Thoracic aorta (tissue), 2 donors: ENCODE results near the gene KCNA4. TPM values are rescaled to one million over a fixed set of nuclear protein-coding genes. Genes with fewer than 3 reads are reported as not detected.
"Not testable (repeated sequence)": the region's sequence is repeated elsewhere in the genome, so short reads cannot be mapped to it uniquely, and the experiment has no call there.

Experiments used
- ATAC-seq: fragments of 150-250 bp; one replicate; pipeline ENCODE4 v1.8.0; 2017; ENCODE audit warnings: low read depth; ENCODE audit not compliant: insufficient number of reproducible peaks, low FRiP score
- DNase-seq: peaks from one replicate; pipeline ENCODE4 v3.0.0-alpha.2; 2020; ENCODE audit warnings: low spot score
- H3K27ac ChIP-seq, 2 donors: fragments of 200-600 bp; sonication (generic); 1 replicate in 1 of 2; 2 replicates in 1 of 2; pipeline ENCODE4 v1.5.1; 2016; ENCODE audit warnings: mild to moderate bottlenecking in 2 of 2, moderate library complexity in 2 of 2
- H3K27me3 ChIP-seq: fragments of 200-600 bp; sonication (generic); replicated peaks from 2 replicates; pipeline ENCODE4 v1.6.0; 2016; ENCODE audit warnings: mild to moderate bottlenecking; ENCODE audit not compliant: insufficient read depth
- H3K36me3 ChIP-seq: fragments of 200-600 bp; sonication (generic); one replicate; pipeline ENCODE4 v1.5.1; 2016
- H3K4me1 ChIP-seq, 2 donors: fragments of 200-600 bp; sonication (generic); 1 replicate in 1 of 2; 2 replicates in 1 of 2; pipeline versions ENCODE4 v1.5.1 to v1.6.0; 2016; ENCODE audit warnings: low read depth in 2 of 2, mild to moderate bottlenecking in 1 of 2; ENCODE audit not compliant: control insufficient read depth in 1 of 2
- H3K4me3 ChIP-seq: fragments of 200-600 bp; sonication (generic); 2 replicates; pipeline ENCODE4 v1.5.1; 2016; ENCODE audit warnings: mild to moderate bottlenecking
- H3K9me3 ChIP-seq: fragments of 200-600 bp; sonication (generic); 2 replicates; pipeline ENCODE4 v1.5.1; 2016
- total RNA-seq, 2 donors: library from RNA; depleted of rRNA; stranded (reverse); fragments of >200 nt; gene quantifications; one replicate each; pipeline versions ENCODE4 v1.1.0 to v1.2.3, GENCODE V29; 2016
- TF ChIP-seq, protein P1 (sequence below): fragments of 200-600 bp; sonication (generic); IDR thresholded peaks from one replicate; pipeline ENCODE4 v1.5.1; 2019; ENCODE audit warnings: antibody characterized with exemption

Gene KCNA4
- total RNA-seq, 2 donors from 2014 or later: 0.21 TPM; not detected in 1

DNA sequence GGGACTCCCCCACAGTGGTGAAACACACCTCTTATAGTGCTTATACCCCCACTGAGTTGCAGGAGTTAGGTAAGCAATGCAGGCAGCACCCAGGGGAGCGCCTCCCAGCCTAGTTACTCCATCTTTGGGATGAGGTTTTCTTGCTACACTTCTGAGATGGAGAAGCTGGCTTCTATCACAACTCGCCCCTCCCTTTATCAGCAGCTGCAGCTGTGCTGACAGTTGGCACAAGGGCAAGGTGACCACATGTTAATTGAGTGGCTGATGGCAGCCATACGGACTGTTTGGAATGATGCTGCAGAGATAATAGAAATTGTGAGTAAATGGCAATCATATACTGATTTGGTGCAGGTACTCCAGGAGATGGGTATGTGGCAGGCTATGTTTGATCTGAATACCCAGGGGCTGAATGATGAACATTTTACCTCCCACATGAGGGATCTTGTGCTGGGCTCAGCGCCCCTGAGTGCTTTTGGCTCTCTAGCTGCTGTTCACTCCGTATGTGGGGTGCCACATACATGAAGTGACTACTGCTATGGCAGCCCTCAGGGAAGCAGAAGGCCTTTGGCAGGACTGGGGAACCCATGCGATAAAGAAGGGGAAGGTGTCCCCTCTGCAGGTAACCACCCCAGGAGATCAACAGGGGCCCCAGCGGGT, 29.2 kb upstream of the KCNA4 start:
- ATAC-seq (no peak), DNase-seq (no peak)
- Histone ChIP-seq H3K27ac (no peak overlapping the region), H3K9me3 (no peaks in the 10 kb centered on the region), H3K27me3 (no peaks in the 10 kb centered on the region), H3K4me1 (no peaks in the 10 kb centered on the region), H3K4me3 (no peak overlapping the region), H3K36me3 (no peaks in the 10 kb centered on the region)
- TF ChIP-seq, protein P1, sequence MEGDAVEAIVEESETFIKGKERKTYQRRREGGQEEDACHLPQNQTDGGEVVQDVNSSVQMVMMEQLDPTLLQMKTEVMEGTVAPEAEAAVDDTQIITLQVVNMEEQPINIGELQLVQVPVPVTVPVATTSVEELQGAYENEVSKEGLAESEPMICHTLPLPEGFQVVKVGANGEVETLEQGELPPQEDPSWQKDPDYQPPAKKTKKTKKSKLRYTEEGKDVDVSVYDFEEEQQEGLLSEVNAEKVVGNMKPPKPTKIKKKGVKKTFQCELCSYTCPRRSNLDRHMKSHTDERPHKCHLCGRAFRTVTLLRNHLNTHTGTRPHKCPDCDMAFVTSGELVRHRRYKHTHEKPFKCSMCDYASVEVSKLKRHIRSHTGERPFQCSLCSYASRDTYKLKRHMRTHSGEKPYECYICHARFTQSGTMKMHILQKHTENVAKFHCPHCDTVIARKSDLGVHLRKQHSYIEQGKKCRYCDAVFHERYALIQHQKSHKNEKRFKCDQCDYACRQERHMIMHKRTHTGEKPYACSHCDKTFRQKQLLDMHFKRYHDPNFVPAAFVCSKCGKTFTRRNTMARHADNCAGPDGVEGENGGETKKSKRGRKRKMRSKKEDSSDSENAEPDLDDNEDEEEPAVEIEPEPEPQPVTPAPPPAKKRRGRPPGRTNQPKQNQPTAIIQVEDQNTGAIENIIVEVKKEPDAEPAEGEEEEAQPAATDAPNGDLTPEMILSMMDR: no peak

DNA sequence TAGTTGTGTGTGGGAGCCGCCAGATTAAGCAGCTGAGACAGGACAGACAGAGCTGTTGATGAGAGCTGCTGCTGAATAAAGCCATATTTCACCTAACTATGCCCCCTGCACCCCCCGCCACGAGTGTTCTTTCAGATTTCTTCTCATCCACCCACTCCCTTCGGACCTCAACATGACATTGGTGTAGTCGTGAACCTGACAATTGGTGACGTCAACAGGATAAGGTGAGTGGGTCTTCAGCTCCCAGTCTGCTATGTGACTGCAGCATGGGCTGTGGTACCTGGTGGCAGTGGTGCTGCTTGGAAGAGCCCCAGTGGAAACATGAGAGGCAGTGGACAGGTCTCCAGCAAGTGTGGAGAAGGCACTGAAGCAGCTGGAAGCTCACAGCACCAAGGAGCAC, 28.3 kb upstream of the KCNA4 start:
- Histone ChIP-seq H3K4me1 (no peaks in the 10 kb centered on the region), H3K4me3 (no peak overlapping the region), H3K9me3 (no peaks in the 10 kb centered on the region), H3K36me3 (no peaks in the 10 kb centered on the region), H3K27ac (no peak overlapping the region), H3K27me3 (no peaks in the 10 kb centered on the region)
- no peak for ATAC-seq
- no peak for DNase-seq
- TF ChIP-seq, protein P1: no peak

DNA sequence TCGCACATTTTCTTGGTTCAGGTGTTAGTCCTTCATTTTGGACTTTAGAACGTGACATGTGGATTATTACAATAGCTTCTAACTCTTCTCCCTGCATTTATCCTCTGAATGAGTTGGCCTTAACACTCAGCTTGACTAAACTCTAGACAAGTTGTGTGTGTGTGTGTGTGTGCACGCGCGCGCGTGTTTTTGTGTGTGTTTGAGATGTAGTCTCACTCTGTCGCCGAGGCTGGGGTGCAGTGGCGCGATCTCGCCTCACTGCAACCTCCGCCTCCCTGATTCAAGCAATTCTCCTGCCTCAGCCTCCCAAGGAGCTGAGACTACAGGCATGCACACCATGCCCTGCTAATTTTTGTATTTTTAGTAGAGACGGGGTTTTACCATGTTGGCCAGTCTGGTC, 24.3 kb upstream of the KCNA4 start:
- no peak overlapping the region for H3K4me3 ChIP-seq
- TF ChIP-seq, protein P1: no peak
- ATAC-seq (no peak), DNase-seq (no peak)
- no peaks in the 10 kb centered on the region for H3K4me1 ChIP-seq
- no peaks in the 10 kb centered on the region for H3K36me3 ChIP-seq
- H3K27ac ChIP-seq: no peak overlapping the region
- no peaks in the 10 kb centered on the region for H3K27me3 ChIP-seq
- no peaks in the 10 kb centered on the region for H3K9me3 ChIP-seq

DNA sequence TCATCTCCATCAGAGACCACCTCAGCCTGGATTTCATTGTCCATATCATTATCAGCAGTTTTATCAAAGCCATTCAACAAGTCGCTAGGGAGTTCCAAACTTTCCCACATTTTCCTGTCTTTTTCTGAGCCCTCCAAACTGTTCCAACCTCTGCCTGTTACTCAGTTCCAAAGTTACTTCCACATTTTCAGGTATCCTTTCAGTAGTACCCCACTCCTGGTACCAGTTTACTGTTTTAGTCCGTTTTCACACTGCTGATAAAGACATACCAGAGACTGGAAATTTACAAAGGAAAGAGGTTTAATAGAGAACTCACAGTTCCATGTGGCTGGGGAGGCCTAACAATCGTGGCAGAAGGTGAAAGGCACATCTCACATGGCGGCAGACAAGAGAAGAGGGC, 17.9 kb upstream of the KCNA4 start:
- DNase-seq, H3K36me3 ChIP-seq, ATAC-seq: not testable (repeated sequence)

DNA sequence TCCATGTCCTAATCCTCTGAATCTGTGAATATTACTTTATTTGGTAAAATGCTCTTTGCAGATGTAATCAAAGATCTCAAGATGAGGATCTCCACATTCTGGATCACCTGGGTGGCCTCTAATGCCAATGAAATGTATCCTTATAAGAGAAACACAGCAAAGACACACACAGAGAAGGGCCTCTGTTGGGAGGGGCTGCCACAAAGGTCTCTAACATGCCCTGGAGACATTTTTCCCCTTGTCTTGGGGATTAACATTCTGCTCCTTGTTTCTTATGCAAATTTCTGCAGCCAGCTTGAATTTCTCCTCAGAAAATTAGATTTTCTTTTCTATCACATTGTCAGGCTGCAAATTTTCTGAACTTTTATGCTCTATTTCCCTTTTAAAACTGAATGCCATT, 17.3 kb upstream of the KCNA4 start:
- DNase-seq, H3K9me3 ChIP-seq, H3K36me3 ChIP-seq, H3K4me1 ChIP-seq, H3K27ac ChIP-seq, H3K27me3 ChIP-seq, ATAC-seq, H3K4me3 ChIP-seq: not testable (repeated sequence)

More for the DNA sequence above, 17.9 kb upstream of the KCNA4 start:
- H3K4me3 ChIP-seq, H3K27ac ChIP-seq, H3K4me1 ChIP-seq, H3K27me3 ChIP-seq, H3K9me3 ChIP-seq: not testable (repeated sequence)

DNA sequence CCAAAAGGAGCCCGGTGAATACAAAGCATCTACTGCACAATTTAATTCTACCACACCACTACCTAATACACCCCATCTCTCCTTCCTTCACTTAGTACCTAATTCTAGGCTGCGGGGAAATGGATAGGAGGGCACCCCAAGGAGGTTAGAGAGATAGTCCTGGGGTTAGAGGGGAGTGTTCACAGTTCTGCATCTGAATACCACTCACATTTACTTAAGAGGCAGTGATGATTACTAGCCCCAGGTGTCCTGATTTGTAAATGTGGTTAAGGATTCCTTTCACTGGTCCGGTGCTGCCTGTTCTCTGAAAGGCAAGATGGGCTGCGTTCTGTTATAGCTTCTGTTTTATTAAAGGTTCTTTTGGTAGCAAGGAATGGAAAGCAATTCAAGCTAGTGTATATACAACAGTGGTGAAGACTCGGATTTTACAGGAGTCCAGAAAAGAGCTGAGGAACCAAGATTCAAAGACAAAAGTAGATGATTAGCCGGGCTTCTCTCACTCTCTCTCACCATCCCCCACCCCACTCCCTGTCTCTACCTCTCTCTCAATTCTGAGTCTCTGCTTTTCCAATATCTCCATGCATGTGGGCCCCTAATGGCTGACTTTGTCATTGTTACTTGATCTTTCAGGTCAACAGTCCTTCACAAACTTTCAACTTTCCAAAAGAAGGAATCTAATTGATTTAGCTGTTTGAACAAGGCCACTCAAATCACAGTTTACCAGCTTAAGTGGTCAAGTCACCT, 8.7 kb upstream of the KCNA4 start:
- DNase-seq (no peak), ATAC-seq (no peak)
- no peaks in the 10 kb centered on the region for H3K27me3 ChIP-seq
- no peaks in the 10 kb centered on the region for H3K36me3 ChIP-seq
- TF ChIP-seq, protein P1: no peak
- no peaks in the 10 kb centered on the region for H3K4me1 ChIP-seq
- no peak overlapping the region for H3K4me3 ChIP-seq
- H3K27ac ChIP-seq: no peak overlapping the region
- no peaks in the 10 kb centered on the region for H3K9me3 ChIP-seq
